Activated CD4-positive, CD25-positive, alpha-beta regulatory T cell treated with anti-CD3 and anti-CD28 coated beads, Interleukin-2, amount 50 U/mL, for 24 hours (primary cell): Measurements from ENCODE around the gene SKAP2.

Source experiments
- ATAC-seq, 2 donors: fragments of 150-1000 bp; cut with Tn5 transposase; one replicate each; pipeline ENCODE4 v1.10.0; 2021; ENCODE audit warnings: mild to moderate bottlenecking in 1 of 2, moderate library complexity in 1 of 2

SKAP2 gene

DNA sequence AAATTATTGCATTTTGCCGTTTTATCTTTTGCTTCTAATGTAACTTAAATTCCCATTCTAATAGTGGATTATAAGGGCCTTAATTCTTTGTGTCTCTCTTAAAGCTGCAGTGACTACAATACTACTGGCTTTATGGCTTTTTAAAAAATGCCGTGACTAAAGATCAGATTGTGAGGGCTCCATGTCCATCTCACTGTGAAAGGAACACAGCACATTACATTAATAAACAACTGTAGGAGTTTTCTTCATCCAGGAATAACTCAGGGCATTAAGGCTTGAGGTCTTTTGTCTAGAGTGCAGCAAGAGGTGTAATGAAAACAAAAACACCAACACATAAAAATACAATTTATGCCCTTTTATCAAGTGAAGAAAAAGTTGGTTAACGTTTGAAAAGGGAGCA lies 205.3 kb downstream of the SKAP2 start:
- no peak for ATAC-seq

DNA sequence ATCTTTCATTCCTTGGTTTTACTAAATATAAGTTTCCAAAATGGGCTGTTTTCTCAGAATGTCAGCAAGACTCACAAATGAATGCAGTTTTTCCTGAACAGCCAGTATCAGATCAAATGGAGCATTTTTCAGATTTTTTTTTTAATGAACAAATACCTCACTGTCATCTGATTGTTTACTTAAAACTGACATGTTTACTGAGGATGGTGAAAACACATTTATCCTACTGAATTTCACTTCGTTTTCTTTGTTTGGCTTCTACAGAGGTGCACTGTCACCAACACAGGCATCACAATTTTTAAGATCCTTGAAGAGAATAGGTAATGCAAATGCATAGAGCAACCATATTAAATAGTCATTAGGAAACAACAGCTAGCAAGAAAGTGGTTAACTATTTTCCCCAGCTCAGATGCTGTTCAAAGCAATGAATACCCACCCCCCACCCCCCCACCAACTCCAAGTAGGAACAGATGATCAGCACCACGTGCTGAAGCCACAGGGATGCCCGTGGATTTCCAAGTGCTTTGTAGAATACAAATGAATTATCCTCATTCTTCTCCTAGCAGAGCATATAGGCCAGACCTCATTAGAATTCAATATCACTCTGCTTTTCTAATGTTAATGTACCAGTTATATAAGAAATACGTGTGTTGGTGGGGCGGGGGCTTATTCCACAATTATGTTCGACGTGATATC lies 205.9 kb downstream of the SKAP2 start:
- ATAC-seq = no peak

DNA sequence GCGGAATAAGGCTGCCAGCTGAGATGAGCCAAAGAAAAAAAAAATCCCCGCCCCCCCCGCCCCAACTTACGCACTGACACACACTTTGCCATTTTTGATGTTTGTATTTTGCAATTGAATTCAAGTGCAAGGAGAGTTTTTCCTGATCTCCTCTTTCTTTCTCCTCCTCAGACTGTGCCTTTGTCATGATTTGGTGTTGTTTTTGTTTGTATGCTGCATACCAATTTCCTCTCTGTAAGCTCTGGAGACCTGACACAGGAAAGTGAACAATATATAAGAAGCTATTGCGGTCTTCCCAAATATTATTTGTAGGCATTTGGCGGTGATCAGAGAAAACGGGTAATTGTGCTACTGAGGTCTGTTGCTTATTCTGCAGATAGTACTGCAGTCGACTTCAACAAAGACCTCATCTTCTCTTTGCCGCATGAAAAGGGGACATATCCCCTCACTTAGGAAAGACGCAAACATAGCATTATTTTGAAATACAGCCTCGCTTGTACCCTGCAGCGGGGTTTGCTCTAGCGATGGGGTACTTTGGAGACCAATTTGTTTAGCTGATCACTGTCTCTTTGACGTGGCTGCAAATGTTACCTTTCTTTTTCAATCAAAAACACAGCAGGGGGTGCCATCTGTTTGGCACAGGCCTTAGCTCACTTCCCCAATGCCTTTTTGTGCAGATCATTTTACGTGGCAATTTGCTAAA lies 206.6 kb downstream of the SKAP2 start:
- no peak for ATAC-seq

DNA sequence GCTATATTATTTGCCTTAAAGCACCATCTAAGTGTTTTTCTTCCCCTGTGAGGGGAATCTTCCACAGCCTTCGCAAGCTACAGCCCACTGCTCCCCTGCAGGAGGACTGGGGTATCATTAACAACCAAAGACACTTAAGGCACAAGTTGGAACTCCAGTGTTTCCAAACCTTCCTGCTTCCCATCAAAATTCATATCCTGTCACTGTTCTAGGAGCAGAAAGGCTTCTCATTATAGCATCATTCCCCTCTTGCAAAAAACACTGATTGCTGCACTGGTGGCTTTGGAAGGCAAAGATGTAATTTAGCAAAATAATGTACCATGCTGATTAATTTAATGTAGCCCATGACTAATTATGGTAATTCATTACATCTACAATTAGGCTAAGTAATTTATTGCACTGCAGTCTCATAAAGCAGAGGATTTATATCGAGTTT lies 207.2 kb downstream of the SKAP2 start:
- no peak for ATAC-seq

DNA sequence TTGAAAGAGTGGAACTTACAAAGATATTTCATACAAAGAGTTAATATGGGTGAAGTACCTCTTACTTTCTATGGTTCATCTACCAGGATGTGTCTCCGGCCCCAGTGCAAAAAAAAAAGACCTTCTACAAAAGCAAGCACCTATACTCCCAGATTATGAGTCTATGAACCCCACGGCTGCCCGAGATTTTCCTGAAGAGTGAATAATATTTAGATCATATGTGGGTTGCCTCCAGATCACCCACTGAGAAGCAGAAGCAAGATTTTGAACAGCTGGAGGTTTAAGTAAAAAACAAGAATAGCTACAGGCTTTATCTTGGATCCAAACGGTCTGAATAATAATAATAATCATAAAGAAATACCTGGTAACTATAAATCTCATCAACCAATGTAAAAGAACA lies 207.7 kb downstream of the SKAP2 start:
- no peak for ATAC-seq

DNA sequence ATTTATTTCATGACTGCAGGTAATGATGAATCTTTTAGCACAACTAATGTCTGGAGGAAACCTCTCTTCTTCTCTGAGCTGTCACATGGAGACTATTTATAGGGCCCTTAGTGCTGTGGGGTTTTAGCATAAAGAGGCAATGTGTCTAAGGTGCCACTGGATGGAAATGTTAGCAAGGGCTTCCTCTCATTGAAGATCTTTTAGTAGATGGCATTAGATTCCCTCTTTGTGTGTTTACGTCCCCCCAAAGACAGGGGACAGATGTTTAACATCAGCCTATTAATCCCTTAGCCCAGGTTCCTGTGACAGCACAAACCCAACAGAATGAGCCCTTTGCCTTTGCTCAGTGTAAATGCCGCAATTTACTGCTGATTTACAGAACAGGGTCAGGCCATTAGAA lies 208.6 kb downstream of the SKAP2 start:
- ATAC-seq = no peak

DNA sequence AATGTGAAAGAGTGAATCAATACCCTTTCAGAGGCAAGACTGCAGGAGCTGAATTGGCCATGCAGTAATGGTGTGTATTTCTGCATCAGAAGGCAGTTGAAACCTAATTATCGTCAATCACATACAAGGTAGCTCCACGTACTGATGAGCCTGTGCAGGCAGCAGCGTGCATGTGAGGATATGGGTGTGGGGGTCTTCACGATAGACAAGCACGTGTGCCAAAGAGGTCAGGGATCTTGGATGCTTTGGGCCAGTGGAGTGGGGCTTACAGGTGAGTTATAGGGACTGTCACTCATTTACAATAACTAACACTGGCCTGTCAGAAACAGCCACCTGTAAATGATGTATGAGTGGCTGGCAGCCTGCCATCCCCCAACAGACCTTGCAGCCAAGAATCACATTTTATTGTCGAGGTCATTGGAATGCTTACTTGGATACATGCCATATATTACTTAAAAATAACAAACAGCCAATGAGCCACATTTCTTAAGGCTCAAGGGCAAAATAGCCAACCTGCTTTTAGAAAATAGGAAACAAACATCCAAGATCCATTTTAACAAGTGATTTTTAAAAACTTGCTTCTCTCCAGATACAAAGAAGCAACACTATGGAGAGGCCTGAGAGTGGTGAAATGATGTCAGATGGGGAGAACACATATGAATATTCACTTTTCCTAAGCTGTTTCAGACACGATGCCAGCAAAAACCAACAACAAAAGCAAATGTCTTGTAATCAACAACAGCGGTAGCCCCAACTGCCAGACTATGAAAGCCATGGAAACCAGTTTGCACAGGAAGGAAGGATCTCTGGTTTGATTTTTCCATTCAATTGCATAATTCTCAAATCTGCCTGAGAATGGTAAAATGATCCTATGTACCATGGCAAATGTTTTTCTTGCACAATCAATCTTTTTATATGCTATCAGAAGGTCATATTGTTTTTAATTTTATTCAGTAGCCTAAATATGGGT lies 210.7 kb downstream of the SKAP2 start:
- ATAC-seq = no peak

DNA sequence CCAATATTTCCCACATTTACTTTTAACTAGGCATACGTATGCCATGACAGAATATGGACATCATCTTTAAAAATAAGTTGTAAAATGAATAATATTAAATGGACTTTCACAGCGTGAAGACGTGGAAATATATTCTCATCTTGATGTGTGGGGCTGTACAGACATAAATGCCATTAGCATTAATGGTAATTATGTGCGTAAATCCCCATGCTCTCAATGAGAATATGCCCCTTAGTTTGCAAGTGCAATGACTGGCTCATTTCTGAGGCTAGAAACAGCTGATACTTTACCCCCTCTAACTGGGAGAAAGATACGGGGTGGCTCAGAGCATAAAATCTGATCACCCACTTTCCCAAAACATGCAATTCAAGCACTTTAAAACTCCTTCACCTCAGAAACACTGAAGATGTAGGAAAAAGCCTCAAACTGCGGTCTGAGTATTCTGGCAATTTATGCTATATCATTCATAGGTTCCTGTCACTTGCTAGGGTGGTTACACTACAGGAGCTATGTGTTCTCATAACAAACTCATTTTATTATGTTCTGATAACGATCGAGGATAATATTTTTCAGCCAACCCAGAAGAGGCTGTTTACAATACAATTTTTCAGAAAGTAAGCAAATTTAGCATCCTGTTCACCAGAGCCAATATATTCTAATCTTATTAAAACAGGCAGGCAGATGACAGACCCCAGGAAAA lies 211.8 kb downstream of the SKAP2 start:
- ATAC-seq = no peak

DNA sequence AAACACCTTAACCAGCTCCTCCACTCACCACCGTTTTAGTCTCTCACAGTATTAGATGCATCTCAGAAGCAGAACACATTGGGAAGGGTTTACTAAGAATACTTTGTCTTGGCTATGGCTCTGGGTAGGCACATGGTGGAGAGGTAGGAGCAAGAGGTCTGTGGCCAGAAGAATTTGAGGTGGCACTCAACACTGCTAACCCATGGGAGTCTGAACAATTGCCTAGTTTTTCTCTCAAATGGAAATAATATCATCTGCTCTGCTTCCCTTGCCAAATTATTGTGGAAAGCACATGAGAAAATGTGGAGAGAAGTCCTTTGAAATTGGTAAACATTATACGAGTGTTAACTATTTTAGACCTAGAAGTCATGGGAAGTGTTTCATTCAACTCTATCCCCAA lies 214.3 kb downstream of the SKAP2 start:
- ATAC-seq = no peak

DNA sequence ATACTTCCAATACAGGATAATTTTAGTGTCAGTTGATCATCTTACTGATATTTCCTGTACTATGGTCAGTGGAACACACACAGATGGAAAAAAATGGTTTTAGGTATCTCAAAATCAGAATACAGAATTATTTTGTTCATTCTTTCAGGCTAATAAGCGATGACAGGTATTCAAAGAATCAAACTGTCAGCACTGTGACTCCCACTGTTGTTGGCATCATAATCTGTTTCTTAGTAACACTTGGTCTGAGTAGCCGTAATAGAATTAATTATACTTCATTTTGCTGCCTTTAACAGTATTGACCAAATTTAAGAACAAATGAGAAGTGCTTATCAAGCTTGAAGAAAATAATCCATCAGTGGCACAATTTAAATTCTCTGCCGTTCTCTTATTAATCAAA lies 215.0 kb downstream of the SKAP2 start:
- ATAC-seq = no peak

DNA sequence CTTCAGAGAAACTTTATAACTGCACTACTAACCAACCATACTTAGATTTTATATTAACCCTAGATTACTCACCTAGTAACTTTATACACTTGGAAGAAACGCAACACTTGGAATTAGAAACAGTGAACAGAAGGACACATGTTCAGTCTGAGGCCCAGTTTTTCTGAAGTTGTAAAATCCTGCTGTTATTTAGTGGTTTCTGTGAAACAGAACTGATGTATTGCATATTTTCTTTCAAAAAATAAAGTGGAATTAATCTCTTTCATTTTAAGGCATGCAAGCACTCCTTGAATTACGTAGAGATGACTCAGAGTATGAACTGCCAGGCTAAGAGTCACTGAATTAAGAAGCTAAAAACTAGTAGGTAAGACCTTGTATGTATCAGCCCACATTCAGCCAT lies 215.8 kb downstream of the SKAP2 start:
- ATAC-seq = no peak

DNA sequence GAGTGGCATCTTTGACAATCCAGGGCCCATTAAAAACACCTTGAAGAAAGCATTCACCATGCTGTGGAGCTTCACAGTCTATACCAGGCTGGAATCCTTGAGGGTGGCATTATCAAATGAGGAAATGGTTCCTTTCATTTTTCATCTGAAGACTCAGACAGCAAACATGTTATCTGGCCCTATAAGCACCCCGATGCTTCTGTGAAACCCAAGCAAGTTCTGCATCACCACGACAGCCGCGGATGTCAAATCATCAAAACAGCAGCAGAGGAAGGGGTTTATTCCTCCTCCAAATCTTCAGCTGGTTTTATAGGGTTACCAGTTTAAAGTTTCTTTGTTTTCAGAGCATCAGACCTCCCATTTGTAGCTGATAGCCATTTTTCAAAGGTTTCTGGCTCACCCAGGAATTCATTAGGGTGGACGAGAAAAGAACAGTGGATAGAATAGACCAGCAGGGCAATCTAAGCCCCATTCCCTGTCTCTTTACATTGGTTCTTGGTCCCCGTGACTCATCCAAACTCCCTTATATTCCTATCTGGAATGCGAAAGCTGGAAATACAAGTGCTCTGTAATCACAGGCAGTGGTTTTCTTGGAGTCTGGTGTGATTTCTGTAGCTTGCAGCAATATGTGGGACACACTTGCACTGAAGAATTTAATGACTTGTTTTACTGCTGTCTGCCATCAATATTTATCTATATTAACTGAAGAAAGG lies 217.9 kb downstream of the SKAP2 start:
- no peak for ATAC-seq

DNA sequence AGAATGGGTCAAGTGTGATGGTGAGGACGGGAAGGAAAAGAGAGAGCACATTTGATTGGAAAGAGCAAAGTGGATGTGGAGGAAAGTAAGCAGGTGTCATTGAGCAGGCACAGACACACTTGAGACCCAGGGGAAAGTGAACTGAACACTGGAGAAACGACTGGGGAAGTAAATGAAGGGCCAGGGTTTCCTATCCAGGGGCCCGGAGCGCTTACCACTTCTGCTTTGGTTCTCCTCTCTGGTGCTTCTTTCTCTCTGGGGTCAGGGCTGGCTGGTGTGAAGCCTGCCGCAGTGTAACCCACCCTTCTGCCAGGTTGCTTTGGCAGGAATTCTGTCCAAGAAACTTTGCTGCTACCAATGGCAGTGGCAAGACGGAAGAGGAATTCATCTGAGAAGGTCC lies 219.3 kb downstream of the SKAP2 start:
- ATAC-seq = no peak

DNA sequence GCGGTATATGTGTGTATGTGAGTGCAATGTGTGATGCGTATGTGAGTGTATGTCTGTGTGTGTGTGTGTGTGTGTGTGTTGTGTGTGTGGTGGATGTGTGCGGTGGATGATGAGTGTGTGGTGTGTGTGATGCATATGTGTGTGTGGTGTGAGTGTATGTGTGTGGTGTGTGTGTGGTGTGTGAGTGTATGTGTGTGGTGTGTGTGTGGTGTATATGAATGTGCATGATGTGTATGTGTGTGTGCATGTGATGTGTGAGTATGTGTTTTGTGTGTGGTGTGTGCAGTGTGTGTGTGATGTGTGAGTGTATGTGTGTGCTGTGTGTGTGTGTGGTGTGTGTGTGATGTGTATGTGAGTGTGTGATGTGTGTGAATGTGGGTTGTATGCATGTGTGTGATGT lies 222.0 kb downstream of the SKAP2 start:
- no peak for ATAC-seq

DNA sequence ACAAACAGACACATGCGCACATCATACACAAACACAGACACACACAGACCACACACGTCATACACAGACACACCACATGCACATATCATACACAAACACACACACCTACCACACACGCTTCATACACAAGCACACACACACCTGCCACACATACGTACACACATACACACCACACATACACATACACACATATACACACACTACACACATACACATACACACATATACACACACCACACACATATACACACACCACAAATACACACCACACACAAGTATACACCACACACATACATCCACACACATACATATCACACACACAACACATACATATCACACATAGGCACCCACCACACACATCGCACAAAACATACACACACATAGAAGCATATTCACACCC lies 224.7 kb downstream of the SKAP2 start:
- no peak for ATAC-seq

DNA sequence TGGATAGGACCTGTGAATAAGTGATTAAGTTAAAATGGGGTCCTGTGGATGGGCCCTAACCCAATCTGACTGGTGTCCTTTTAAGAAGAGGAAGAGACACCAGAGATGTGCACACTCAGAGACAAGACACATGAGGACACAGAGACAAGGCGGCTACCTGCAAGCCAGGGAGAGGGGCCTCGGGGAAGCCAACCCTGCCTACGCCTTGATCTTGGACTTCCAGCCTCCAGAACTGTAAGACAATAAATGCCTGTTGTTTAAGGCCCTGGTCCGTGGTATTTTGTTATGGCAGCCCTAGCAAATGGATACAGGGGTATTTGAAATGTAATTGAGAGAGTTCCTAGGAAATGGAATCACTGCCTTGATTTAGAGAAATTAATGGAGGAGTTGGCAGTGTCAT lies 225.3 kb downstream of the SKAP2 start:
- no peak for ATAC-seq

DNA sequence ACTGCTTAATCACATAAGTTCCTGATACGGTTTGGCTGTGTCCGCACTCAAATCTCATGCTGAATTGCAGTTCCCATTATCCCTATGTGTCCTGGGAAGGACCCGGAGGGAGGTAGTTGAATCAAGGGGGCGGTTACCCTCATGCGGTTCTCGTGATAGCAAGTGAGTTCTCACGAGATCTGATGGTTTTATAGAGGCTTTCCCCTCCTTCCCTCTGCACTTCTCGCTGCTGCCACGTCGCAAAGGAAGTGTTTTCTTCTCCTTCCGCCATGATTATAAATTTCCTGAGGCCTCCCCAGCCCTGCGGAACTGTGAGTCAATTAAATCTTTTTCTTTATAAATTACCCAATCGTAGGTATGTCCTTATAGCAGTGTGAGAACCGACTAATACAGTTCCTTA lies 226.2 kb downstream of the SKAP2 start:
- ATAC-seq = no peak

DNA sequence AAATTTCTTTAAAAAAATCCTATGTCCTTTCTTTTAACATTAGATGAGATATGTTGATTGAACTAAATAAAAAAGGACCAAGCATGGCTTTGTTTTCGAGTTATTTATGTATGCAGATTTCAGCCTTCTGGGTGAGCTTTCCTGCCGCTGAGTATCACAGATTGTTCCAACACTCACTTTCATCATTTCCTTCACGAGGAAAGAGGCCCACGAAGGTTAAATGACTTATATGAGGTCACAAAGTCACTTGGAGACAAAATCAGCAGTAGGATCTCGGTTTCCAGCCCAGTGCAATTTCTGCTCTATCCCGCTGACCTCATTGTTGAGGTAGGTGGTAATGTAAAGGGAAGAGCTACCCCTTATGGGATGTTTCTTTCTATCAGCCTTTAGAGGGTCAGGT lies 226.8 kb downstream of the SKAP2 start:
- ATAC-seq = no peak

DNA sequence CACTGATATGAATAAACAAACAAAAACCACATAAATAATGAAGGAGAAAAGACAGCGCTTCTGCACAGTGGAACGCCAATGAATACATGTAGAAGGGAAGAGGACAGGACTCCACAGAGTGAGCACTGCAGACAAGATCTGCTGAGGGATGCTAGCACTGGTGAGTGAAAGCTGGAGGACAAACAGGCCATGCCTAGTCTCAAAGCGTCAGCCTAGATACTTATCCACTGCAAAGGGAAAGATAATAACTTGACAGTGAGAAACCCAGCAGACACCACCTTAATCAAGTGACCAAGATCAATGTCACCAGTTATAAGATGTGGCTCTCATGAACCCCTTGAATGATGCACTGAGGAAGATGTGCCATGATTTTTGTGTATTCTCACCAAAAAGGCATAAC lies 227.6 kb downstream of the SKAP2 start:
- ATAC-seq = no peak

DNA sequence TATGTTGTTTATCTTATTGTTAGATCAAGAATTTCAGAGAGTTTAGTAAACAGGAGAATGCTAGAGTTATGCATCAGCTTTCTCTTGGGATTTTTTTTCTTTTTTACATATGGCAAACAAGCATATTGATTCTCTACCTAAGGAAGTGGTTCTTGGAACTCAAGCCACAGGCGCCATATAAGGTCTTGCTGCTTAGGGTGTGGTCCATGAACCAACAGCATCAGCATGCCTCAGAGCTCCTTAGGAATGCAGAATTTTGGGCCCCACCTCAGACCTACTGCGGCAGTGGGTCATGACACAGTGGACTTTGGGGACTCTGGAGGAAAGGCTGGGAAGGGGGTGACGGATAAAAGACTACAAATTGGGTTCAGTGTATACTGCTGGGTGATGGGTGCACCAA lies 230.8 kb downstream of the SKAP2 start:
- ATAC-seq = no peak

DNA sequence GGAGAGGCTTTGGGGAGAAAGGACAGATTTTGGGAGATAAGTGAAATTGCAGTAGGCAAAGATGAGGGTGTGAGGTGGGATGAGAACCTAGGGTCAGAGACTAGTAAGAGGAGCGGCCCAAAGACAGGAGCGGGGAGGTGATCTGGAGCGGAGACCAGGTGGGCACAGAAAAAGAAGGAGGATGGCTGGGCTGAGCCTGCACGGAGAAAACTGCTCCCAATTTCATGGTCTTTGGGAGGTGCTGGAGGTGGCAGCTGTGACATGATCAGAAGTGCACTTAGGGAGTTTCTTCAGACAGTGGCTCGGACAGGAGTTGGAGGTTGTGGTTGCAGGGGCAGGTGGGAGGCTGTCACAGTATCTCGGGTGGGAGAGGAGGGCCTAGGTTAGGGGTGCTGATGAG lies 232.8 kb downstream of the SKAP2 start:
- ATAC-seq = no peak

DNA sequence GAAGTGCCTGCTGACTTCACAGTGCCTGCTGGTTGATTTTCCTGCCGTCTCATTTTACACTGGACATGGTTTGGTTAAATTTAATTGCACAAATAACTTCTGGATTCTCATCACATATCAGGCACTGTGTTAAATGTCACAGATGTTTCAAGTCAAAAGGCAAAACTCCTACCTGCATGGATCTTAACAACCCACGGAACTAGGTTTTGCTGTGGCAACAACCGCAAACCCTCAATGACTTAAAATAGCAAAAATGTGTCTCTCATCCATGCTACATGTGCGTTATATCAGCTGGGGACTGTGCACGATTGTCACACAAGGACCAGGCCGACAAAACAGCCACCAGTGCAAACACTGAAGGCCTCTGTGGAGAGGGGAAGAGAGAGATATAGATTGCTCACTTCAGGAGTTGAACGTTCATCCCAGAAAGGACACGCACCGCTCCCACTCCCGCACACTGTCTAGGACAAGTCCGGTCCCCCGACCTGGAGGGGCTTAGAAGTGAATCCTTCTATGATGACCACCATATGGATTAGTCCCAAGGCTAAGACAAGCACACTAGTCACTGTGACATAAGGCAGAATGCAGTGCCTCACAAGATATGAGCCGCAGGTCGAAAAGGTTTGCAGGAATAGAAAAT lies 233.3 kb downstream of the SKAP2 start:
- ATAC-seq = no peak
